HG02642 (cell line): ENCODE measurements around the gene ISLR2.

Source experiments
- ATAC-seq: cut with Tn5 transposase; IDR thresholded peaks from one replicate; pipeline ENCODE4 v1.9.1; 2021; ENCODE audit warnings: mild to moderate bottlenecking; ENCODE audit not compliant: unreplicated experiment, poor library complexity

ISLR2 gene

DNA sequence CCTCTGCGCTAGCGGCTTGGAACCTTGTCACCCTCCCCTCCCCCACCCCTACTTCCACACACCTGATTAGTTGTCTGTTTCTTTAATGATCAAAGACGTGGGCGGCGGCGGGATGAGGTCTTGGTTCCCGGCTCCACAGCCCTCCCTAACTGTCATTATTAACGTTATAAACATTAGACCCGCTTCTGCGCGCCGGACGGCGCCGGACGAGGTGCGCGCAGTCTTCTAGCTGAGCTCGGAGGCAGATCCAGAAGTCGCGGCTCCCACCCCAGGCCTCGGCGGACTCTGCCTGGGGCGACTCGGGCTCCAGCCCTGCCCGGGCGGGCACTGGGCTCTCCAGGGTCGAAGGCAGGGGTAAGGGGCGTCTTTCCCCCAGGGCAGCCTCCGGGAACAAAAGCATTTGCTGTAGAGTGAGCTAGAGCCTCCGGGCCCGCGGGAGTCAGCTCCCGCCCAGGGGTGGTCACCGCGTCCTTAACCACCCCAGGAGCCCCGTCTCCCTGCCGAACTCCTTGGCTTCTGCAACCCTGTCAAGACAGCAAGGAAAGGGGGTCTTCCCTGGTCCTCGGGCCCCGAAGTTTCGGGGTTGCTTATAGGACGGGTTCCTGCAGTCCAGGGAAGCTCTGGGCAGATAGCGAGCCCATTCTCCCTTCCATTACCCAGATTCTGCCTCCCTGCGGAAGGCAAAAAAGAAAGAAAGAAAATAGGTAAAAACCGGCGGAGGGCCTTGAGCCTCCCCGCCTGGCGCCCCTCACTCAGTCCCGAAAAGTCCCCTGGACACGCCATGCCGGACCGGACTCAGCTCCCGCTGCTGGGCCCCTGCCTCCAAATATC is 2.2 kb upstream of the ISLR2 start:
- no peak for ATAC-seq

DNA sequence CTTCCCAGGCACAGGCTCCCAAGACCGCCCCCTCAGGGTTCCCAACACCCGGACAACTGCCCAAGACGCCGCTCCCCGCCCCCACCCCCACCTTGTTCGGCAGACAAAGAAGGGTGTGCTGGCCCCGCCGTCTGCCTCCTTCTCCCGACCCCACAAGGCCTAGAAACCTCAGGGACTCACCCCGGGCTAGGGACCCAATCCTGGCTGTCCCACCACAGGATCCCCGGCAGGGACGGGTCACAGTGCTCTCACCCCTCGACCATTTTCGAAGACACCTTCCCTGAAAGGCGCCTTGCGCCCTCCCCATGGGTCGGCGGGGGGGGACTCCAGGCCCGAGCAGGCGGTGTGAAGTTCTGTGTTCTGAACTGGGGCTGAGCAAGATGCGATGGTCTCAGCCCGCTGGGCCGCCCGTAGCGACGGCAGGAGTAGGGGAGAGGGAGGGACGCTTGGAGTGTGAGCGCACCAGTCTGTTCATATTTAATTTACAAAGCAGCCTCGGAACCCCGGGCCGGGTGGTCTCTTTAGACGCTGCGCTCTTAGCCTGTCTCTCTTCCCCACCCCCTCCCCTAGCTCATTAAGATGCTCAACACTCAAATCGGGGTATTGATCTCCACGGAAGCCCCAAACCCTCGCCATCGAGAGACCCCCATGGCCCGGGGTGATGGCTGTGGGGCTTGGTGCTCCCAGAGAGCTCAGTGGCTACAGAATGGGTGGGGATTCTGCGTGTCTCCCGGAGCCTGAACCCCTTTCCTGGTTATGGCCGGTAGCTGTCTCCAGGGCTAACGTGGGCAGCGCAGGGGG is 1.4 kb upstream of the ISLR2 start:
- no peak for ATAC-seq

DNA sequence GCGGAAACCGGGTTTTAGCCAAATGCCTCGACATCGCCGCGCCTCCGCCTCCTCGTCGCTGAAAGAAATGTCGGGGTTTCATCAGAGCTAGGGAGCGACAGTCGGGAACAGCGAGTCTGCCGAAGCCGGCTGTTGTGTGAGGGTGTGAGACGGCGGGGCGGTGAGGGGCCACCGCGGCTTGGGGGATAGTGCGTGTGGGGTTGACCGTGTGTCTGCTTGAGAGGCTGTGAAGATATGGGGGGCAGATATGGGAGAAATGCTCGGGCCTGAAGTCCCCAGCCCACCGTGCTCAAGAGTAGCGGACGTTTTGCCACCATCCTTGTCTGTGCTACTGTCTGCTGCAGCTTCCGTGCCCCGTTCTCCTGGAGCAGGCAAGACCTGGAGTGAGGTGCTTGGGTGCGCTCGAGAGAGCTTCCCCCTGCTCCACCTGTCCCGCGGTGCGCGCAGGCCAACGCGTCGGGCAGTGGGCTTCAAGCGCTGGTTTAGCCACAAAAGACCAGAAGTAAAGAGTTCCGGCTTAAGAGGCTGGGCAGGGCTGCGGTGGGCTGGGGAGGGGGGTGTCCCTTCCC is 716 bp upstream of the ISLR2 start:
- no peak for ATAC-seq

DNA sequence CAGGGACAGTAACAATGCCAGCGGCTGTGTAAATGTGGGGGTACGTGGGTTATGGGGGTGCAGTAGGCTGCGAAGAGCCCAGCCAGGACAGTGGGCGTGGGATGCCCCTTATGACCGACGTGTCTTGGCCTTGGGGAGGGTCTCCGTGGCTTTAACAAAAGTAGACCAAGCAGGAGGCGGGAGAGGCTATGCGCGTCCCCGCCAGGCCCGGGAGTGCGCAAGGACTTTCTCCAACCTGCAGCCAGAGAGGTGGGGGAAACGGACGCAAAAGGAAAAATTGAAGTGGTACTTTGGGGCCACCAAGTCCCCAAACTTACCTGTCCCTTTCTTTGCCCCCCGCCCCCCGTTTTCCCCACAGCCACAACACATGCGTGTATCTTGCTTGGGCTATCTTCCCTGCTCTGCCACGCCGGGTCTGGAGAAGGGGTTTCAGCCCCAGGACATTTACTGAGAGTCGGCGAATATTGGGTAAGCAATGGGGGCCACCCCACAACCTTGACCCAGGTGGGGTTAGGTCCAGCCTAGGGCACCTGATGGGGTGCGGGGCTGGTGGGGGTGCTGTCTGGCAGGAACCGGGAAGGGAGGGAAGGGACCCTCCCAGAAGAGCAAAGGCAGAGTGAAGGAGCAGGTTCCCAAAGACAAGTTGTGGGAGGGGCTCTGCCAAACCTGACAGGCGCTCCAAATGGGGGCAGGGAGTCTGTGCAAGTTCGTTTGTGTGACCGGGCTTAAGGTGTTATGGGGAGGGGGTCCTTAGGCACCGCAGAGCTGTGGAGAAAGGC is 652 bp downstream of the ISLR2 start:
- ATAC-seq, result no peak

DNA sequence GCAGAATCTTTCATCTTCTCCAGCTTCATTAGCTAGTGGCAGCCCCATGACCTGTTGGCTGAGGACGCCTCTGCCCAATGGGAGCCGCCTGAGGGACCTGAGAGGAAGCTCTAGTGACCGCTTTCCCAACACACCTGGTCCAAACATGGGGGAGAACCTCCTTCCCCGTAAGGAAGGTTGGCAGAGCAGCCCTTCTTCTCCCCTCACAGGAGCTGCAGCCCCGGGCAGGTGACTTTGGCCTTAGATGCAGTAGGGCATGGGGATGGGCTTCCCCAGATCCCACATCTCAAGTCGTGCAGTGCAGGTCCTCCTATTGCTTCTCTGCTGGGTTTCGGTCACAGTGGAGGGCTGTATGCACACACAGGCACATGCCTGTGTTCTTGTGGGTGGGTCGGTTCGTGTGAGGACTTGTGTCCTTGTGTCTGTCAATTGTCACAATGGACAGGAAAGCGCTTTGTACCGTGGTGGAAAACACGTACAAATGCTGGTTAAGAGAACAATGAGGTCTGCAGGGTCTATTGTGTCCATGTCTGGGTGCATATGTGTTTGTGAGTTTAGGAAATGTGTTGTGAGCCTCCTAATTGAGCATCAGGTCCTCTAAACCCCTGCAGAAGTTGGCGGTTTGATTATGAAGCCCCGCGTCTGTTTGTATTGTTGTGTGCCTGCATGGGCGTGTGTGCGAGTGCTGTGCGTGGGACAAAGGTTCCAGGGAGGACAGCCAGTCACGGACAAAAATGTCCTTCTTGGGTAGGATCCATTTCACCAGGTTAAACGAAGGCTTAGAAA is 1.4 kb downstream of the ISLR2 start:
- ATAC-seq, result no peak

DNA sequence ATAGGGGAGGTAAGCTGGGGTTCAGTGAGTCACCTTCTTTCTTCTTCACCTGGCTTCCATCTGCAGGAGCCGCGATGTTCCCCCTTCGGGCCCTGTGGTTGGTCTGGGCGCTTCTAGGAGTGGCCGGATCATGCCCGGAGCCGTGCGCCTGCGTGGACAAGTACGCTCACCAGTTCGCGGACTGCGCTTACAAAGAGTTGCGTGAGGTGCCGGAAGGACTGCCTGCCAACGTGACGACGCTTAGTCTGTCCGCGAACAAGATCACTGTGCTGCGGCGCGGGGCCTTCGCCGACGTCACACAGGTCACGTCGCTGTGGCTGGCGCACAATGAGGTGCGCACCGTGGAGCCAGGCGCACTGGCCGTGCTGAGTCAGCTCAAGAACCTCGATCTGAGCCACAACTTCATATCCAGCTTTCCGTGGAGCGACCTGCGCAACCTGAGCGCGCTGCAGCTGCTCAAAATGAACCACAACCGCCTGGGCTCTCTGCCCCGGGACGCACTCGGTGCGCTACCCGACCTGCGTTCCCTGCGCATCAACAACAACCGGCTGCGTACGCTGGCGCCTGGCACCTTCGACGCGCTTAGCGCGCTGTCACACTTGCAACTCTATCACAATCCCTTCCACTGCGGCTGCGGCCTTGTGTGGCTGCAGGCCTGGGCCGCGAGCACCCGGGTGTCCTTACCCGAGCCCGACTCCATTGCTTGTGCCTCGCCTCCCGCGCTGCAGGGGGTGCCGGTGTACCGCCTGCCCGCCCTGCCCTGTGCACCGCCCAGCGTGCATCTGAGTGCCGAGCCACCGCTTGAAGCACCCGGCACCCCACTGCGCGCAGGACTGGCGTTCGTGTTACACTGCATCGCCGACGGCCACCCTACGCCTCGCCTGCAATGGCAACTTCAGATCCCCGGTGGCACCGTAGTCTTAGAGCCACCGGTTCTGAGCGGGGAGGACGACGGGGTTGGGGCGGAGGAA is 2.6 kb downstream of the ISLR2 start:
- no peak for ATAC-seq

DNA sequence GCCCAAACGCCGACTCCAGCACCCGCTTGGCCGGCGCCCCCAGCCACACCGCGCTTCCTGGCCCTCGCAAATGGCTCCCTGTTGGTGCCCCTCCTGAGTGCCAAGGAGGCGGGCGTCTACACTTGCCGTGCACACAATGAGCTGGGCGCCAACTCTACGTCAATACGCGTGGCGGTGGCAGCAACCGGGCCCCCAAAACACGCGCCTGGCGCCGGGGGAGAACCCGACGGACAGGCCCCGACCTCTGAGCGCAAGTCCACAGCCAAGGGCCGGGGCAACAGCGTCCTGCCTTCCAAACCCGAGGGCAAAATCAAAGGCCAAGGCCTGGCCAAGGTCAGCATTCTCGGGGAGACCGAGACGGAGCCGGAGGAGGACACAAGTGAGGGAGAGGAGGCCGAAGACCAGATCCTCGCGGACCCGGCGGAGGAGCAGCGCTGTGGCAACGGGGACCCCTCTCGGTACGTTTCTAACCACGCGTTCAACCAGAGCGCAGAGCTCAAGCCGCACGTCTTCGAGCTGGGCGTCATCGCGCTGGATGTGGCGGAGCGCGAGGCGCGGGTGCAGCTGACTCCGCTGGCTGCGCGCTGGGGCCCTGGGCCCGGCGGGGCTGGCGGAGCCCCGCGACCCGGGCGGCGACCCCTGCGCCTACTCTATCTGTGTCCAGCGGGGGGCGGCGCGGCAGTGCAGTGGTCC is 3.5 kb downstream of the ISLR2 start:
- ATAC-seq, result no peak

DNA sequence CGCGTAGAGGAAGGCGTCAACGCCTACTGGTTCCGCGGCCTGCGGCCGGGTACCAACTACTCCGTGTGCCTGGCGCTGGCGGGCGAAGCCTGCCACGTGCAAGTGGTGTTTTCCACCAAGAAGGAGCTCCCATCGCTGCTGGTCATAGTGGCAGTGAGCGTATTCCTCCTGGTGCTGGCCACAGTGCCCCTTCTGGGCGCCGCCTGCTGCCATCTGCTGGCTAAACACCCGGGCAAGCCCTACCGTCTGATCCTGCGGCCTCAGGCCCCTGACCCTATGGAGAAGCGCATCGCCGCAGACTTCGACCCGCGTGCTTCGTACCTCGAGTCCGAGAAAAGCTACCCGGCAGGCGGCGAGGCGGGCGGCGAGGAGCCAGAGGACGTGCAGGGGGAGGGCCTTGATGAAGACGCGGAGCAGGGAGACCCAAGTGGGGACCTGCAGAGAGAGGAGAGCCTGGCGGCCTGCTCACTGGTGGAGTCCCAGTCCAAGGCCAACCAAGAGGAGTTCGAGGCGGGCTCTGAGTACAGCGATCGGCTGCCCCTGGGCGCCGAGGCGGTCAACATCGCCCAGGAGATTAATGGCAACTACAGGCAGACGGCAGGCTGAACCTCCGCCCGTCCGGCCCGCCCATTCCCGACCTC is 4.1 kb downstream of the ISLR2 start:
- ATAC-seq, result no peak

DNA sequence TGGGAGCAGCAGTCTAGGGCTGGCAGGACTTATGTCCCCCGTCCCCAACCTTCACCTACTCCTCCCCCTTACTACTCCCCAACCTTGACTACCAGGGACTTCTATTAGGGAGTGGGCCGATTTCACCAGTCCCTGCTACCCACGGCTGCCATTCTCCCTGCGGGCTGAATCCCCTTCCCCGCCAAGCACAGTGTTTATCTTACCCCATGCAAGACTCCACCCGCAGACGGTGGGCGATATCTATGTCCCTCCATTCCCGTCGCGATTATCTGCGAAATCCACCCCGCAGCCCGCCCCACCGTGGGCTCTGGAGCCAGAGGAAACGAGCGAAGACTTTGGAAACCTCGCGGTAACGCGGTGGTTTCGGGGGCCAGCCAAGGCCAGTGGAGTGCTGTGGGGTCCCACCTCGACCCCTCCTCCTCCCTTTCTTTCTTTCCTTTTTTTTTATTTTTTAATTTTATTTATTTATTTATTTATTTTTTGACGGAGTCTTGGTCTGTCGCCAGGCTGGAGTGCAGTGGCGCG is 4.7 kb downstream of the ISLR2 start:
- ATAC-seq, result no peak

DNA sequence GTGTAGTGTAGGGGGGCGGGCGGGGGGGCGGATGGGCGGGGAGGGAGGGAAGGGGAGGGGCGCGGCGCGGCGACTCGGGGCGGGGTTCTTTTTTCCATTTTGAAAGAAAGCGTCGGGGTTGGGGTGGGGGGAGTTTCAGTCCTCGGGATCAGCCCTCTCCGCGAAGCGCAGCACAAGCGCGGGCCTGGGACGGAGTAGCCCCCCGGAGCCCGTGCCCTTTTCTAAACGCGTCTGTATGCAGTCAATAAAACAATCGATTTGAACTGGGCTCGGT is 6.1 kb downstream of the ISLR2 start:
- no peak for ATAC-seq

DNA sequence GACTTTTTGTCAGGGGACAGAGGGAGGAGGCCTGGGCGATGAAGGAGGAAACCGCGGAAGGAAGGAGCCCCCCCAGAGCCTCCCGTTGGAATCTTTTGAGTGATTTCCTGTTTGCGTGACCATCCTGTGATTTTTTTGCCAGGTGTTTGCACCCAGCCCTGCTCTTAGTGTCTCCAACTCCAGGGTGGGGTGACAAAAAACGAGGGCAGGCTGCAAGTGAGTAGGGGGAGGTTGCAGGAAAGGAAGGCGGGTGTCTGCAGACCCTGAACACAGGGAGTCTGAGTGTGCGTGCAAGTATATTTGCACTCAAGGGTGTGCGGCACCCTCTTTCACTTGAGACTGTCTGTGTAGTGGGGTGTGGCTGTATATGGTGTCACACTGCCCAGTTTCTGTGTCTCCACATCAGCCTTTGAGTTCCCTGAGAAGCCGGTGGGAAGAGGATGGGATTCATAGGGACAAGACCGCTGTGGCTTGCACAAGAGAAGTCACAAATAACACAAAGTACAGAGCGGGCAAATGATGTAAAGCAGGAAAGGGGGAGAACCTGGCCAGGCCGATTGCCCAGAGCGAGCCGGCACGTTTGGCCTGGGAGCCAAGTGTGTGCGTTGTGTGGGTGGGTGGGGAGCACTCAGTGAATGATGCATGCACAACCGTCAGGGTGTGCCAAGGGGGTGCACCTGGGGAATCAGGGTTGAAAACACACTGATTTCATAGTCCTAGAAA is 6.6 kb downstream of the ISLR2 start:
- ATAC-seq, result no peak

DNA sequence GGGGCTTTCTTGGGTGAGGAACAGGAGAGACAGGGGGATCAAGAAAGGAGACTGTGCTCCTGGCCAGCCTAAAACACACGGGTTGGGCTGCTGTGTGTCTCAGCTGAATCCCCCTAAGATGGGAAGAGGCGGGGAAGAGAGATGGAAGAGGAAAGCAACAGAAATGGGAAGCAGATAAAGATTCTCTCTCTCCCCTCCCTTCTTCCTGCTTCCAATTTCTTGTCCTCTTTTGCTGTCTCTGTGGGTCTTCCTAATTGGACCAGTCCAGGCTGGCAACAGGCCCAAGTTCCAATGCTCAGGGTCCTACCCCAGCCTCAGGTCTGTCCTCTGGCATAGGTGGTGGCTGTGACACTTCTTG is 7.1 kb downstream of the ISLR2 start:
- no peak for ATAC-seq

DNA sequence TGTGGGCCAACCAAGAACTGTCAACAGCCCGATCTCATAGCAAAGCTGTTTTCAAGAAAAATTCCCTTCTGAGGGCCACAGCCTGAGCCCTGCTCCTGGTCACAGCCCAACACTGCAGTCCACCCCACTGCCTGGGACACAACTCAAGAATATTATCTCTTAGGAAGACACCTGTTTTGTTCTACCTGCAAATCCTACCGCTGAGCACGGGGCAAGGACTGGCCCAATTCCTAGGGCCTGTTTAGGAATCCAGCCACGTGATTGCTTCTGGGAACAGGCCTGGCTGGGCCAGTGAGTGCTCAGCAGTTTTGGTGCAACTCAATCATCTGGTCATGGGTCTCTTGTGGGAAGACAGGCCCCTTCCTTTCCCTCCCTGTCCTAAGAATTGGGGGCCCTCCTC is 8.3 kb downstream of the ISLR2 start:
- no peak for ATAC-seq

DNA sequence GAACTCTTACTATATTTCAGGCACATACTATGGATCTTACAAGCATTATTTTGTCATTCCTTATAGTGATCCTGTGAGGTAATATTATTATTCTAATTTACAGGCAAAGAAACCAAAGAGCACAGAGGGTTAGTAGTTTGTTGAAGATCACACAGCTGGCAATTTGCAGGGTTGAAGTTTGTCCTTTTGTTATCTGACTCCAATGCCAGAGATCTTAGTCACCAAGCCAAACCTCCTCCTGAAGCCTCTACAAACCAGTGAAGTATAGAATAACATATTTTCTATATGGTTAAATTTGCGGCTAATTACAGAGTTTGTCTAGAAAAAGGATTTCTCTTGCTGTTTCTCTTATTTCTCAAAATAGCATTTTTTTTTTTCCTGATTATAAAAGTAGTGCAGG is 11.2 kb downstream of the ISLR2 start:
- ATAC-seq, result no peak

DNA sequence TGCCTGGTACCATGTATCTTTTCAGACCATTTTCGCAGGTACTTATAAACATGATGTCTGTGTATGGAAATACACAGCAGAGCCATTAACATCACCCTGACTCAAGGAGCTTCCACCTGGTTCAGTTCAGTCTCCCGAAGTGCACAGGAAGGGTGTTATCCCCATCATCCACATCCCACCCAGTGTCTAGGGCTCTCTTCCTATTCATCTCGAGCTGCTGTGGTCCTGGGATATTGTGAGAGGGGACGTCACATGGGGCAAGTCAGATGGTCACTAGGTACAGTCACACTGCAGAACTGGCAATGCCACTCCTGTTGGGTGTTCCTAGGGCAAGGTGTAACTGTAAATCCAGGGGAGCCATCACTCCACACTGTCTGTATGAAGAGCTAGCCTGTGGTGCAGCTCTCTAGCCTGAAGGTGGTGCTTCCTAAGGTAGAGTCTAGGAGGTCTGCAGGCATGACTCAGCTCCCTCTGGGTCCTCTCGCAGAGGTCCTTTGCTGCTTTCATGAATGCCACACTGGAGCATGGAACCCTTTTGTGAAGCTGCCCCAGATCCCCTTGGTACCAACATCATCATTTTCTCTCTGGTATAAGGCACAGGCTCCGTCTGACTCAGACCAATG is 13.9 kb downstream of the ISLR2 start:
- ATAC-seq, result no peak

DNA sequence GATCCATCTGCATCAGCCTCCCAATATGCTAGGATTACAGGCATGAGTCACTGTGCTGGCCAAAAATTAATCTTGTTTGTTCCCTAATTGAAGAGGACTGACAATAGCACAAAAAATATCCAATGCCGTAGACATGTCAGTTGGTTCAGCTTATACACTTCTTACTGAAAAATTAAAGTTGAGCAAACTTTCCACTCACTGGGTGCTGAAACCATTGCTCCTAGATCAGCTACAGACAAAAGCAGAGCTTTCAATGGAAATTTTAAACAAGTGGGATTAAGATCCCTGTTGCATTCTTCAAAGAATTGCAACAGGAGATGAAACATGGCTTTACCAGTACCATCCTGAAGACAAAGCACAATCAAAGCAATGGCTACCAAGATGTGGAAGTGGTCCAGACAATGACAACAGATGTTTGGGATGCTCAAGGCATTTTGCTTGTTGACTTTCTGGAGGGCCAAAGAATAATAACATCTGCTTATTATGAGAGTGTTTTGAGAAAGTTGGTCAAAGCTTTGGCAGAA is 16.0 kb downstream of the ISLR2 start:
- ATAC-seq, result no peak
